ENCODE results near the gene SIRT5.
A peak's percentile ranks its signal among the peaks of the same experiment; 100 is the strongest.

Gene SIRT5

GRCh38 chr6:13554929-13555333 lies 19.5 kb upstream of the SIRT5 start:
- no peak for DNase-seq

- no peak for DNase-seq
These were observed 16.6 kb upstream of the SIRT5 start for GRCh38 chr6:13557841-13558240.

- no peak for DNase-seq
These were observed 15.7 kb upstream of the SIRT5 start for GRCh38 chr6:13558718-13559117.

GRCh38 chr6:13559251-13559650 lies 15.2 kb upstream of the SIRT5 start:
- DNase-seq: no peak

GRCh38 chr6:13559968-13560650 lies 14.3 kb upstream of the SIRT5 start:
- no peak for DNase-seq

- no peak for DNase-seq
These were observed 13.8 kb upstream of the SIRT5 start for GRCh38 chr6:13560651-13561044.

GRCh38 chr6:13561624-13562267 lies 12.7 kb upstream of the SIRT5 start:
- no peak for DNase-seq

GRCh38 chr6:13563009-13563408 lies 11.4 kb upstream of the SIRT5 start:
- DNase-seq: no peak

- no peak for DNase-seq
These were observed 8.5 kb upstream of the SIRT5 start for GRCh38 chr6:13565921-13566320.

- DNase-seq: no peak
These were observed 7.9 kb upstream of the SIRT5 start for GRCh38 chr6:13566500-13566899.

GRCh38 chr6:13568970-13569369 lies 5.4 kb upstream of the SIRT5 start:
- no peak for DNase-seq

- no peak for DNase-seq
These were observed 2.2 kb upstream of the SIRT5 start for GRCh38 chr6:13572240-13572639.

- peak; percentile 68 for DNase-seq
These were observed 1.3 kb upstream of the SIRT5 start for GRCh38 chr6:13572951-13573654.

GRCh38 chr6:13573669-13574110 lies 711 bp upstream of the SIRT5 start:
- peak; percentile 50 for DNase-seq

- DNase-seq: peak; percentile 91
These were observed 241 bp upstream of the SIRT5 start for GRCh38 chr6:13574149-13574570.

- no peak for DNase-seq
These were observed 975 bp downstream of the SIRT5 start for GRCh38 chr6:13575377-13575775.

GRCh38 chr6:13576017-13576416 lies 1.6 kb downstream of the SIRT5 start:
- no peak for DNase-seq

GRCh38 chr6:13577926-13578325 lies 3.5 kb downstream of the SIRT5 start:
- no peak for DNase-seq

GRCh38 chr6:13579911-13580310 lies 5.5 kb downstream of the SIRT5 start:
- DNase-seq: no peak

- peak; percentile 48 for DNase-seq
These were observed 7.4 kb downstream of the SIRT5 start for GRCh38 chr6:13581700-13582229.

- no peak for DNase-seq
These were observed 12.5 kb downstream of the SIRT5 start for GRCh38 chr6:13586603-13587542.

- no peak for DNase-seq
These were observed 15.4 kb downstream of the SIRT5 start for GRCh38 chr6:13589801-13590200.

Data from hematopoietic multipotent progenitor cell treated with erythropoietin and hydrocortisone succinate and interleukin-3 and kit ligand, for 8 days (in vitro differentiated cells).